NCI-H128 (cell line): ENCODE data around the gene ARHGEF4.

Experiments
- DNase-seq: peaks from one replicate; lab custom pipeline; 2025; ENCODE audit not compliant: unreplicated experiment; lab: John Stamatoyannopoulos, UW

The ARHGEF4 gene

GRCh38 chr2:130849896-130850787 is 13.4 kb downstream of the ARHGEF4 start:
- no peak for DNase-seq

- DNase-seq = no peak
These were observed 14.3 kb downstream of the ARHGEF4 start for GRCh38 chr2:130850788-130851623.

GRCh38 chr2:130851624-130852382 is 15.1 kb downstream of the ARHGEF4 start:
- DNase-seq = no peak

GRCh38 chr2:130852521-130853115 is 15.9 kb downstream of the ARHGEF4 start:
- DNase-seq = no peak

- no peak for DNase-seq
These were observed 16.7 kb downstream of the ARHGEF4 start for GRCh38 chr2:130853391-130853790.

GRCh38 chr2:130854301-130854700 is 17.6 kb downstream of the ARHGEF4 start:
- DNase-seq = no peak

GRCh38 chr2:130864830-130865800 is 28.4 kb downstream of the ARHGEF4 start:
- DNase-seq = no peak

GRCh38 chr2:130869441-130870160 is 32.9 kb downstream of the ARHGEF4 start:
- DNase-seq = no peak

GRCh38 chr2:130870161-130870485 is 33.4 kb downstream of the ARHGEF4 start:
- no peak for DNase-seq

GRCh38 chr2:130870779-130871178 is 34.1 kb downstream of the ARHGEF4 start:
- no peak for DNase-seq

GRCh38 chr2:130871843-130872740 is 35.4 kb downstream of the ARHGEF4 start:
- DNase-seq = no peak

GRCh38 chr2:130872741-130873125 is 36.0 kb downstream of the ARHGEF4 start:
- no peak for DNase-seq

GRCh38 chr2:130873700-130874346 is 37.1 kb downstream of the ARHGEF4 start:
- DNase-seq = peak; percentile 30

- DNase-seq = no peak
These were observed 37.8 kb downstream of the ARHGEF4 start for GRCh38 chr2:130874512-130874911.

GRCh38 chr2:130875935-130876334 is 39.2 kb downstream of the ARHGEF4 start:
- no peak for DNase-seq

GRCh38 chr2:130877258-130877657 is 40.5 kb downstream of the ARHGEF4 start:
- no peak for DNase-seq

GRCh38 chr2:130878316-130878715 is 41.6 kb downstream of the ARHGEF4 start:
- DNase-seq = no peak

- DNase-seq = no peak
These were observed 42.2 kb downstream of the ARHGEF4 start for GRCh38 chr2:130878933-130879332.
